Measurements from ENCODE around the gene STYK1.
"Not testable (repeated sequence)": the region's sequence is repeated elsewhere in the genome, so short reads cannot be mapped to it uniquely, and the experiment has no call there.

Gene STYK1

GRCh38 chr12:10618338-10618987, 55.4 kb downstream of the STYK1 start:
- DNase-seq: no peak

- DNase-seq: no peak
These were observed 56.0 kb downstream of the STYK1 start for GRCh38 chr12:10617863-10618262.

GRCh38 chr12:10615532-10615931, 58.3 kb downstream of the STYK1 start:
- no peak for DNase-seq

- DNase-seq: no peak
These were observed 59.8 kb downstream of the STYK1 start for GRCh38 chr12:10614056-10614370.

- DNase-seq: peak; percentile 60
These were observed 60.4 kb downstream of the STYK1 start, which contains the start of gene MAGOHB for GRCh38 chr12:10613349-10614055. Gene MAGOHB (minus strand): TSS chr12:10613609. CDS start chr12:10613532, 77 bp downstream.

GRCh38 chr12:10612984-10613348, 60.9 kb downstream of the STYK1 start:
- DNase-seq: no peak

- no peak for DNase-seq
These were observed 61.7 kb downstream of the STYK1 start for GRCh38 chr12:10612110-10612509.

- DNase-seq: not testable (repeated sequence)
These were observed 62.6 kb downstream of the STYK1 start for GRCh38 chr12:10611258-10611657.

- DNase-seq: no peak
These were observed 63.7 kb downstream of the STYK1 start for GRCh38 chr12:10610188-10610587.

GRCh38 chr12:10607885-10608458, 65.9 kb downstream of the STYK1 start:
- no peak for DNase-seq

GRCh38 chr12:10601860-10602259, 72.0 kb downstream of the STYK1 start:
- no peak for DNase-seq

- DNase-seq: no peak
These were observed 72.9 kb downstream of the STYK1 start for GRCh38 chr12:10600988-10601387.

- no peak for DNase-seq
These were observed 78.0 kb downstream of the STYK1 start for GRCh38 chr12:10595881-10596280.

- DNase-seq: no peak
These were observed 82.9 kb downstream of the STYK1 start for GRCh38 chr12:10590966-10591365.

- DNase-seq: no peak
These were observed 89.4 kb downstream of the STYK1 start for GRCh38 chr12:10584415-10584814.

GRCh38 chr12:10582704-10583103, 91.1 kb downstream of the STYK1 start:
- DNase-seq: no peak

GRCh38 chr12:10582133-10582532, 91.7 kb downstream of the STYK1 start:
- DNase-seq: not testable (repeated sequence)

GRCh38 chr12:10574307-10574706, 99.5 kb downstream of the STYK1 start:
- DNase-seq: no peak

- DNase-seq: not testable (repeated sequence)
These were observed 101.8 kb downstream of the STYK1 start for GRCh38 chr12:10572021-10572490.

GRCh38 chr12:10571141-10571540, 102.7 kb downstream of the STYK1 start:
- no peak for DNase-seq

All from NCI-H748 treated with DMSO at 0.1 percent for 48 hours (cell line).